Measurements from ENCODE around the gene BLOC1S6. TPM values are rescaled to one million over a fixed set of nuclear protein-coding genes. Genes with fewer than 3 reads are reported as not detected.

BLOC1S6 gene
- total RNA-seq, 4 donors from 2014 or later = 35.6 to 70.8 (median 52.5) TPM

- no peaks in the 10 kb centered on the region for H3K27me3 ChIP-seq
- H3K4me1 ChIP-seq = peaks cover 0 to 85% (median 46%) of the 10 kb centered on the region in 4 donors
- no peaks in the 10 kb centered on the region for H3K9me3 ChIP-seq
- TF ChIP-seq CTCF (IDR thresholded peaks at IDR 0.05) = no peak
- no peak for TF ChIP-seq EP300 (IDR thresholded peaks at IDR 0.05)
- TF ChIP-seq POLR2A (IDR thresholded peaks at IDR 0.05) = no peak
- no peak for DNase-seq (ENCODE audit: low spot score in 2 of 2)
- WGBS, 2 donors = 36 to 88% methylated on average over 2 of the region's 2 CpGs
- no peak overlapping the region for H3K4me3 ChIP-seq
- H3K27ac ChIP-seq = peak overlapping the region in 2 of 4 donors; percentile 59 to 64
- no peaks in the 10 kb centered on the region for H3K36me3 ChIP-seq
These were observed 57.3 kb downstream of the BLOC1S6 start for GRCh38 chr15:45644437-45644836.

- 60 to 68% methylated on average over 9 of the region's 9 CpGs for WGBS, 2 donors
- no peaks in the 10 kb centered on the region for H3K9me3 ChIP-seq
- H3K27ac ChIP-seq = peak overlapping the region in 2 of 4 donors; percentile 59 to 64
- TF ChIP-seq POLR2A (IDR thresholded peaks at IDR 0.05) = no peak
- no peak for TF ChIP-seq EP300 (IDR thresholded peaks at IDR 0.05)
- no peak for TF ChIP-seq CTCF (IDR thresholded peaks at IDR 0.05)
- no peak overlapping the region for H3K4me3 ChIP-seq
- DNase-seq (ENCODE audit: low spot score in 2 of 2) = peak in 1 of 2 donors; percentile 39
- H3K27me3 ChIP-seq = no peaks in the 10 kb centered on the region
- peaks cover 0 to 3% (median 0%) of the 10 kb centered on the region in 3 donors for H3K36me3 ChIP-seq
- peaks cover 0 to 84% (median 43%) of the 10 kb centered on the region in 4 donors for H3K4me1 ChIP-seq
These were observed 58.1 kb downstream of the BLOC1S6 start for GRCh38 chr15:45645026-45645980.

- Histone ChIP-seq H3K4me1 (peaks cover 0 to 75% (median 35%) of the 10 kb centered on the region in 4 donors), H3K4me3 (no peak overlapping the region), H3K27me3 (no peaks in the 10 kb centered on the region), H3K9me3 (no peaks in the 10 kb centered on the region), H3K36me3 (peaks cover 0 to 13% (median 0%) of the 10 kb centered on the region in 3 donors), H3K27ac (peak overlapping the region in 2 of 4 donors; percentile 59 to 64)
- 49 to 59% methylated on average over 3 of the region's 3 CpGs for WGBS, 2 donors
- TF ChIP-seq POLR2A (IDR thresholded peaks at IDR 0.05) (no peak), EP300 (IDR thresholded peaks at IDR 0.05) (no peak), CTCF (IDR thresholded peaks at IDR 0.05) (no peak)
- DNase-seq (ENCODE audit: low spot score in 2 of 2) = no peak
These were observed 59.0 kb downstream of the BLOC1S6 start for GRCh38 chr15:45646220-45646619.

GRCh38 chr15:45647828-45648227 lies 60.6 kb downstream of the BLOC1S6 start:
- whole genome bisulfite sequencing, 2 donors = 98 to 100% methylated on average over 6 of the region's 6 CpGs
- H3K4me1 ChIP-seq = peaks cover 0 to 59% (median 24%) of the 10 kb centered on the region in 4 donors

More at GRCh38 chr15:45647828-45648227, 60.6 kb downstream of the BLOC1S6 start:
- DNase-seq (ENCODE audit: low spot score in 2 of 2) = no peak
- Histone ChIP-seq H3K9me3 (no peaks in the 10 kb centered on the region), H3K36me3 (peaks cover 0 to 17% (median 0%) of the 10 kb centered on the region in 3 donors), H3K4me3 (no peak overlapping the region), H3K27me3 (no peaks in the 10 kb centered on the region), H3K27ac (no peak overlapping the region)
- no peak for TF ChIP-seq EP300 (IDR thresholded peaks at IDR 0.05)
- no peak for TF ChIP-seq CTCF (IDR thresholded peaks at IDR 0.05)
- TF ChIP-seq POLR2A (IDR thresholded peaks at IDR 0.05) = no peak
